Lower leg skin (tissue), 4 donors: ENCODE results near the gene CDR2. TPM values are rescaled to one million over a fixed set of nuclear protein-coding genes. Genes with fewer than 3 reads are reported as not detected.

ENCODE experiments used
- DNase-seq, 2 donors: peaks; one replicate each; pipeline ENCODE4 v3.0.0-alpha.2; 2019; ENCODE audit warnings: low spot score in 2 of 2
- H3K4me3 ChIP-seq: fragments of 200-600 bp; sonication (generic); 2 replicates; pipeline ENCODE4 v1.5.1; 2017; ENCODE audit warnings: mild to moderate bottlenecking, low read depth; ENCODE audit not compliant: poor library complexity, severe bottlenecking
- POLR2A ChIP-seq, 2 donors: fragments of 450-650 bp; IDR thresholded peaks; one replicate each; pipeline ENCODE4 v1.6.1; 2016 to 2017; ENCODE audit warnings: antibody characterized with exemption in 2 of 2, mild to moderate bottlenecking in 1 of 2, moderate library complexity in 1 of 2
- WGBS, 2 donors: methylation state at CpG; one replicate each; pipeline ENCODE4 v1.1.5; 2018; 5-methylcytosine and 5-hydroxymethylcytosine counted together
- intact Hi-C: fragments of 100-400 bp; cut with DNase I; formaldehyde crosslinking; loops from one replicate; pipeline ENCODE4 v1.15.0; 2023; ENCODE audit warnings: low total_unique reads
- total RNA-seq, 4 donors: library from RNA; depleted of rRNA; stranded (reverse); fragments of >200 nt; gene quantifications; one replicate each; pipeline ENCODE4 v1.1.0, GENCODE V29; 2016
- TF ChIP-seq, protein P1 (sequence below), 3 donors: fragments of 450-650 bp; IDR thresholded peaks; one replicate each; pipeline ENCODE4 v1.5.1; 2016; ENCODE audit warnings: antibody characterized with exemption in 3 of 3, mild to moderate bottlenecking in 3 of 3, moderate library complexity in 2 of 3

CDR2 gene
- total RNA-seq, 4 donors from 2014 or later, result 8.5 to 30.3 (median 16.2) TPM

DNA sequence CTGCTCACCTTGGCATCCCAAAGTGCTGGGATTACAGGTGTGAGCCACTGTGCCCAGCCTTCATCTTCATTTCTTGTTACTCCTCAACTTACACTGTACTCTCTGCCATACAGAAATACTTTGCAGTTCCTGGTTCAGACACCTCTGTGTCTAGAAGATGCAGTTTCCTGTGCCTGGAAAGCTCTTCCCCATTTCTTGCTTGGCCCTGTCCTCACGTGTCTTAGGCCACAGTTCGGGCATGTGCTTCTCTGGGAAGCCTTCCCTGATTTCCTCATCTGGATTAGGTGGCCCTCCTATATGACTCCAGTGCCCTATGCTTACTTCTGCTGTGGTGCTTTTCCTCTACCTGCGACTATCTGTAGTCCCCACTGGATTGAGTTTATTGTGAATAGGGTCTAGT lies 26.5 kb upstream of the CDR2 start:
- TF ChIP-seq, protein P1, sequence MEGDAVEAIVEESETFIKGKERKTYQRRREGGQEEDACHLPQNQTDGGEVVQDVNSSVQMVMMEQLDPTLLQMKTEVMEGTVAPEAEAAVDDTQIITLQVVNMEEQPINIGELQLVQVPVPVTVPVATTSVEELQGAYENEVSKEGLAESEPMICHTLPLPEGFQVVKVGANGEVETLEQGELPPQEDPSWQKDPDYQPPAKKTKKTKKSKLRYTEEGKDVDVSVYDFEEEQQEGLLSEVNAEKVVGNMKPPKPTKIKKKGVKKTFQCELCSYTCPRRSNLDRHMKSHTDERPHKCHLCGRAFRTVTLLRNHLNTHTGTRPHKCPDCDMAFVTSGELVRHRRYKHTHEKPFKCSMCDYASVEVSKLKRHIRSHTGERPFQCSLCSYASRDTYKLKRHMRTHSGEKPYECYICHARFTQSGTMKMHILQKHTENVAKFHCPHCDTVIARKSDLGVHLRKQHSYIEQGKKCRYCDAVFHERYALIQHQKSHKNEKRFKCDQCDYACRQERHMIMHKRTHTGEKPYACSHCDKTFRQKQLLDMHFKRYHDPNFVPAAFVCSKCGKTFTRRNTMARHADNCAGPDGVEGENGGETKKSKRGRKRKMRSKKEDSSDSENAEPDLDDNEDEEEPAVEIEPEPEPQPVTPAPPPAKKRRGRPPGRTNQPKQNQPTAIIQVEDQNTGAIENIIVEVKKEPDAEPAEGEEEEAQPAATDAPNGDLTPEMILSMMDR (IDR thresholded peaks at IDR 0.05), result no peak
- no peak for TF ChIP-seq POLR2A (IDR thresholded peaks at IDR 0.05)
- no peak for DNase-seq
- WGBS, 2 donors, result 86 to 91% methylated on average over 3 of the region's 3 CpGs
- intact Hi-C loops, result no loop called here
- H3K4me3 ChIP-seq, result no peak overlapping the region

DNA sequence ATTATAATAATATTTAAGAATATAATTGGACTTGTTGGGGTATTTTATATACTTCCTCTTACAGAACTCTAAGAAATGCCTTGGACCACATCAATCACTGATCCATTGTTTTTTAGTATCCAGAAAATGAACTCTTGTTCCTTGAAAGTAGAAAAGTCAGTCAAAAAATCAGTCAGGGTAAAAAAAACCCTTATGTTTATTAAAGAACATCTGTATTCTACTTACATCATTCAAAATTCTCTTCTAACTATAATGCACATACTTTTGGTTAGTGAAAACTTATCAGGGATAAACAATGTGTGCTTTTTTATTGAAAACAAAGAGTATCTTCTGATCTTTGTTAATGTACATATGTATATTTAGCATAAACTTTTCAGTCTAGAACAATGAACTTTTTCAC lies 23.5 kb upstream of the CDR2 start:
- H3K4me3 ChIP-seq, result no peak overlapping the region
- DNase-seq, result no peak
- intact Hi-C loops, result no loop called here
- no peak for TF ChIP-seq POLR2A (IDR thresholded peaks at IDR 0.05)
- TF ChIP-seq, protein P1 (IDR thresholded peaks at IDR 0.05), result no peak

DNA sequence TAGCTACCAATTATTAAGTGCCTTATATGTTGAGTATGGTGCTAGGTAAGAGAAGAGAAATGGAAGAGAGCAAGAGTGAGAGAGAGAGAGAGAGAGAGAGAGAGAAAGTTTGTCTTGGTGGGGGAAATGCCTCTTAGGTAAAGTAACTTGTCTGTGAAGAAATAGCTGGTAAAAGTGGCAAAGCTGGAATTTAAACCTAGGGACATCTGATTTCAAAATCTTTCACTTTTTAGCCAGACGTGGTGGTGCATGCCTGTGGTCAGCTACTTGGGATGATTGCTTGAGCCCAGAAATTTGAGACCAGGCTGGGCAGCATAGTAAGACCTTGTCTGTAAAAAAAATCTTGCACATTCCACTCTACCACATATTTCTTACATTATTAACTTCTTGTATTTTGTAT lies 23.0 kb upstream of the CDR2 start:
- WGBS, 2 donors, result 55 to 70% methylated on average over 1 of the region's 1 CpG
- no peak for DNase-seq
- TF ChIP-seq POLR2A (IDR thresholded peaks at IDR 0.05), result no peak
- TF ChIP-seq, protein P1 (IDR thresholded peaks at IDR 0.05), result no peak
- intact Hi-C loops, result no loop called here
- no peak overlapping the region for H3K4me3 ChIP-seq

DNA sequence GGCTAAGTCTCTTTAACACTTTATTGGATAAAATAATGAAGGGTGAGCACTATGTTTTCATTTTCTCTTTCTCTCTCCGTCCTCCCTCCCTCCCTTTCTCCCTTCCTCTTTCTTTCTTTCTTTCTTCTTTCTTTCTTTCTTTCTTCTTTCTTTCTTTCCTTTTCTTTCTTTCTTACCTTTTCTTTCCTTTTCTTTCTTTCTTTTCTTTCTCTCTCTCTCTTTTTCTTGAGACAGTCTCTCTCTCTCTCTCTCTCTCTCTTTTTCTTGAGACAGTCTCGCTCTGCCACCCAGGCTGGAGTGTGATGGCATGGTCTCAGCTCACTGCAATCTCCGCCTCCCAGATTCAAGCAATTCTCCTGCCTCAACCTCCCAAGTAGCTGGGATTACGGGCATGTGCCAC lies 21.5 kb upstream of the CDR2 start:
- H3K4me3 ChIP-seq, result no peak overlapping the region
- no peak for DNase-seq
- WGBS, 2 donors, result 98 to 99% methylated on average over 4 of the region's 4 CpGs
- intact Hi-C loops, result no loop called here
- TF ChIP-seq, protein P1 (IDR thresholded peaks at IDR 0.05), result no peak
- no peak for TF ChIP-seq POLR2A (IDR thresholded peaks at IDR 0.05)

GRCh38 chr16:22394121-22394520 lies 19.7 kb upstream of the CDR2 start:
- intact Hi-C loops, result no loop called here
- no peak for DNase-seq
- H3K4me3 ChIP-seq, result no peak overlapping the region
- TF ChIP-seq POLR2A (IDR thresholded peaks at IDR 0.05), result no peak
- TF ChIP-seq, protein P1 (IDR thresholded peaks at IDR 0.05), result no peak
- 100% methylated on average over 1 of the region's 1 CpG for WGBS, 2 donors

DNA sequence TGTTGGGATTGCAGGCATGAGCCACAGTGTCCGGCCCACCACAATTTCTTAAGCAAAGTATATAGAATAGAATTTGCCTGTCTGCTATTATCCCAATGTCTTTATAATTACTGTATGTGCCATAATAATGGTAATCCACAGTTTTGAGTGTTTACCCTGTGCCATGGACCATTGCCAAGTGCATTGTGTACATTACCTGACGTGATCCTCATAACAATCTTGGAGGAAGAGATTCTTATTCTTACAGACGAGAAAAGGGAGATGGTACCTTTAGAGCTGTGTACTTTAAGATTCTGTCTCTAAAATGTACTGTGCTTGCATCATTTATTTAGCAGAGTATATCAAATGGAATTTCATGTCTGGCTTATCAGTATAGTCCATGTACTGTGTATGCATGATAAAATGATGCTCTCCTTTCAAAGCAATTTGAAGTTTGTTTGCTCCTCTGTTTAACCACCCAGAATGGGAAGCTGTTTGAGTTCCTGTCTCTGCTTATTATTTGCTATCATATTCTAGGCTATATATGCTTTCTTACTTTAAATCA lies 13.8 kb upstream of the CDR2 start:
- 90 to 94% methylated on average over 3 of the region's 3 CpGs for WGBS, 2 donors
- no peak for DNase-seq
- intact Hi-C loops, result no loop called here
- H3K4me3 ChIP-seq, result no peak overlapping the region
- TF ChIP-seq POLR2A (IDR thresholded peaks at IDR 0.05), result no peak
- TF ChIP-seq, protein P1 (IDR thresholded peaks at IDR 0.05), result no peak
